Stromal cell of bone marrow (primary cell): ENCODE measurements around the gene MIB2.

ENCODE experiments used
- DNase-seq: peaks from one replicate; pipeline ENCODE4 v3.0.0-alpha.2; 2012; ENCODE audit warnings: low read depth

The MIB2 gene

GRCh38 chr1:1614204-1614953 is 921 bp upstream of the MIB2 start:
- peak; percentile 32 for DNase-seq

GRCh38 chr1:1614954-1615255 is 395 bp upstream of the MIB2 start:
- DNase-seq, result no peak

- no peak for DNase-seq
Measured at GRCh38 chr1:1616045-1616790, 918 bp downstream of the MIB2 start.

- no peak for DNase-seq
Measured at GRCh38 chr1:1616838-1617237, 1.5 kb downstream of the MIB2 start.

GRCh38 chr1:1617516-1617915 is 2.2 kb downstream of the MIB2 start:
- no peak for DNase-seq

GRCh38 chr1:1617925-1618324 is 2.6 kb downstream of the MIB2 start:
- DNase-seq, result no peak

- DNase-seq, result no peak
Measured at GRCh38 chr1:1618396-1619068, 3.2 kb downstream of the MIB2 start.

- DNase-seq, result no peak
Measured at GRCh38 chr1:1619917-1620361, 4.6 kb downstream of the MIB2 start.

- no peak for DNase-seq
Measured at GRCh38 chr1:1620433-1621139, 5.3 kb downstream of the MIB2 start.

GRCh38 chr1:1621173-1622009 is 6.1 kb downstream of the MIB2 start:
- no peak for DNase-seq

- no peak for DNase-seq
Measured at GRCh38 chr1:1622010-1622787, 6.9 kb downstream of the MIB2 start.

- DNase-seq, result no peak
Measured at GRCh38 chr1:1622788-1623094, 7.4 kb downstream of the MIB2 start.

GRCh38 chr1:1623181-1623630 is 7.9 kb downstream of the MIB2 start:
- DNase-seq, result no peak

- no peak for DNase-seq
Measured at GRCh38 chr1:1623631-1624442, 8.5 kb downstream of the MIB2 start.

- no peak for DNase-seq
Measured at GRCh38 chr1:1624443-1625403, 9.4 kb downstream of the MIB2 start.

- DNase-seq, result no peak
Measured at GRCh38 chr1:1625404-1625775, 10.1 kb downstream of the MIB2 start.

GRCh38 chr1:1625824-1626206 is 10.5 kb downstream of the MIB2 start:
- no peak for DNase-seq

GRCh38 chr1:1626207-1627141 is 11.2 kb downstream of the MIB2 start:
- no peak for DNase-seq
